HG03097 (cell line): ENCODE data around the gene POLR2E.

Source experiments
- ATAC-seq: cut with Tn5 transposase; IDR thresholded peaks from one replicate; pipeline ENCODE4 v1.9.1; 2021; ENCODE audit not compliant: unreplicated experiment, low FRiP score

The POLR2E gene

DNA sequence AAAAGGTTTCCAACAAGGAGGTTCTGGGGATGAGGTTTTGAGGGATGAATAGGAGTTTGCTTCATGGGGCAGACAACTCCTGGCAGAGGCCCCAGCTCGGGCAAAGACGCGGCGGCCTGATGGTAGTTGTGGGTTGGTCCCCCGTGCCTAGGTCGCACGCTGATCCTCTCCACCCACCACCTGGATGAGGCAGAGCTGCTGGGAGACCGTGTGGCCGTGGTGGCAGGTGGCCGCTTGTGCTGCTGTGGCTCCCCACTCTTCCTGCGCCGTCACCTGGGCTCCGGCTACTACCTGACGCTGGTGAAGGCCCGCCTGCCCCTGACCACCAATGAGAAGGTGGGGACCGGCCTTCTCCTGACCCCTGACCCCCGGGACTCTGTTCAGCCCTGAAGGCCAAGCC is 43.4 kb downstream of the POLR2E start:
- no peak for ATAC-seq

DNA sequence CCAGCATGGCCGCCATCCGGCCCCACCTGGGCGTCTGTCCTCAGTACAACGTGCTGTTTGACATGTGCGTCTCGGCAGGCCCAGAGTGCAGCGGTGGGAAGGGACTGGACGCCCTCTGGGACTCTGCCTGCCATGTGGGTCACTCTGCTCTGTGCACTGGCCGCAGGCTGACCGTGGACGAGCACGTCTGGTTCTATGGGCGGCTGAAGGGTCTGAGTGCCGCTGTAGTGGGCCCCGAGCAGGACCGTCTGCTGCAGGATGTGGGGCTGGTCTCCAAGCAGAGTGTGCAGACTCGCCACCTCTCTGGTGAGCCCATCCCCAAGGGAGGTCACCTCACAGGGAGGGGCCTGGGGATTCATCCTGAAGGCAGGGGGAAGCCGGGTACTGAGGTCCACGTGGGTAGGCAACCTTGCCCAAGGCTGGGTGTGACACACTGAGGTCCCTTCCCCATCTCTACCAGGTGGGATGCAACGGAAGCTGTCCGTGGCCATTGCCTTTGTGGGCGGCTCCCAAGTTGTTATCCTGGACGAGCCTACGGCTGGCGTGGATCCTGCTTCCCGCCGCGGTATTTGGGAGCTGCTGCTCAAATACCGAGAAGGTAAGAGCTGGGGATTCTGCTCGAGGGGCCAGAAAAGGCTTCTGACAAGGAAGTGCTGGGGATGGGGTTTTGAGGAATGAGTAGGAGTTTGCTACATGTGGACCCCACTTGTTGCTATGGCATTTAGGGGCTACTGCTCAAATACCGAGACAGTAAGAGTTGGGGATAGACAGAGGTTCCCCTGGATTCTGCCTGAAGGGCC is 44.0 kb downstream of the POLR2E start:
- no peak for ATAC-seq

DNA sequence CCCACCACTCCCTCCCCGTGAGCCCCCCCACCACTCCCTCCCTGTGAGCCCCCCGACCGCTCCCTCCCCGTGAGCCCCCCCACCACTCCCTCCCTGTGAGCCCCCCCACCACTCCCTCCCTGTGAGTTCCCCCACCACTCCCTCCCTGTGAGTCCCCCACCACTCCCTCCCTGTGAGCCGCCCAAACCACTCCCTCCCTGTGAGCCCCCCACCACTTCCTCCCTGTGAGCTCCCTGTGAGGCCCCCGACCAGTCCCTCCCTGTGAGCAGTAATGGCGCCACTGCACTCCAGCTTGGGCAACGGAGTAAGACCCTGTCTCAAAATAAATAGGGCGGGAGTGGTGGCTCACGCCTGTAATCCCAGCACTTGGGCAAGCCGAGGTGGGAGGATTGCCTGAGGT is 45.4 kb downstream of the POLR2E start:
- ATAC-seq, result no peak

DNA sequence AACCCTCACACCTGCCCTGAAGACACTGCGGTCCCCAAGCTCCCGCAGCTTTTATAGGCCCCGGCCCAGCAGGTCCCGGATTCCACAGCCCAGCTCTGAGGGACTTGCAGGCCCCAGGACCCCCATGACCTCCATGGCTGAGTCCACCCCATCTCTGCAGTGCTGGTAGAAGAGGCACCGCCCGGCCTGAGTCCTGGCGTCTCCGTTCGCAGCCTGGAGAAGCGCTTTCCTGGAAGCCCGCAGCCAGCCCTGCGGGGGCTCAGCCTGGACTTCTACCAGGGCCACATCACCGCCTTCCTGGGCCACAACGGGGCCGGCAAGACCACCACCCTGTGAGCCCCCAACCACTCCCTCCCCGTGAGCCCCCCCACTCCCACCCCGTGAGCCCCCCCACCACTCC is 46.1 kb downstream of the POLR2E start:
- ATAC-seq, result no peak

DNA sequence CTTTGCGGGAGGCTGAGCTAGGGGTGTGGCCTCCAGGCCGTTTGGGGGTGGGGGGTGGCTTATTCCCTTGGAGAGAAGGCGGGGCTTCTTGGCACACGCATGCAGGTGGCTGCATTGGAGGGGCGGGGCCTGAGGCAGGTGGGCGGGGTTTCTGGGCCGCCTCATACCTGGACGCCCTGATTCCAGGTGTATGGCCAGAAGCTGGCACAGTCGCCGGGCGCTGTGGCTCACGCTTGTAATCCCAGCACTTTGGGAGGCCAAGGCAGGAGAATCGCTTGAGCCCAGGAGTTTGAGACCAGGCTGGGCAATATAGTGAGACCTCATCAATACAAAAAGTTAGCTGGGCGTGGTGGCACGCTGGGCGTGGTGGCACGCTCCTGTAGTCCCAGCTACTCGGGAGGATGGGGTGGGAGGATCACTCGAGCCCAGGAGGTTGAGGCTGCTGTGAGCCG is 47.5 kb downstream of the POLR2E start:
- ATAC-seq, result no peak

DNA sequence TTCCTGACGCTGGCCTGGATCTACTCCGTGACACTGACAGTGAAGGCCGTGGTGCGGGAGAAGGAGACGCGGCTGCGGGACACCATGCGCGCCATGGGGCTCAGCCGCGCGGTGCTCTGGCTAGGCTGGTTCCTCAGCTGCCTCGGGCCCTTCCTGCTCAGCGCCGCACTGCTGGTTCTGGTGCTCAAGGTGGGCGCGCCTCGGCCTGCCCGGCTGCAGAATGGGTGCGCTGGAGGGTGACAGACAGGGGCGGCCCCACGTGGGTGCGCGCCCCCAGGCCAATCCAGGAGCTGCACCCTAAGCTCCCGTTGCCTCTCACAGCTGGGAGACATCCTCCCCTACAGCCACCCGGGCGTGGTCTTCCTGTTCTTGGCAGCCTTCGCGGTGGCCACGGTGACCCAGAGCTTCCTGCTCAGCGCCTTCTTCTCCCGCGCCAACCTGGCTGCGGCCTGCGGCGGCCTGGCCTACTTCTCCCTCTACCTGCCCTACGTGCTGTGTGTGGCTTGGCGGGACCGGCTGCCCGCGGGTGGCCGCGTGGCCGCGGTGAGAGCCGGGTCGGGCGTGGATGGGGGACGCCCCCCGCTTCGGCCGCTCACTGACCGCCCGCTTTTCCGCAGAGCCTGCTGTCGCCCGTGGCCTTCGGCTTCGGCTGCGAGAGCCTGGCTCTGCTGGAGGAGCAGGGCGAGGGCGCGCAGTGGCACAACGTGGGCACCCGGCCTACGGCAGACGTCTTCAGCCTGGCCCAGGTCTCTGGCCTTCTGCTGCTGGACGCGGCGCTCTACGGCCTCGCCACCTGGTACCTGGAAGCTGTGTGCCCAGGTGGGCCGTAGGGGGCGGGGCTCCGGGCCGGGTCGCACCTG is 48.1 kb downstream of the POLR2E start:
- no peak for ATAC-seq

DNA sequence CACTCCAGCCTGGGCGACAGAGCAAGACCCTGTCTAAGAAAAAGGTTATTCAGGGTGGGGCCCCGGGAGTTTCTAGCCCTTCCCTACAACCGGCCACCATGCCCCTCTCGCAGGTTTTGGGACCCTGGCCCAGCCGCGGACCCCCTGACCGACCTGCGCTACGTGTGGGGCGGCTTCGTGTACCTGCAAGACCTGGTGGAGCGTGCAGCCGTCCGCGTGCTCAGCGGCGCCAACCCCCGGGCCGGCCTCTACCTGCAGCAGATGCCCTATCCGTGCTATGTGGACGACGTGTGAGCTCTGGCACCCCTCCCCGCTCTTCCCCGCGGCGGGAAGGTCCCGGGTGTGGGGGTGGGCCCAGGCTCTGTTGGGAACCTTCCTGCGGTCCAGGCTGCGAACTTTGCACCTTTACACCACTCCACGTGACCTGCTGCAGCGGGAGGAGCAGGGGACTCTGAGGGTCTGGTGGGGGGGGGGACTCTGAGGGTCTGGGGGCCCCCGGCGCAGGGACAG is 49.0 kb downstream of the POLR2E start:
- ATAC-seq, result no peak

DNA sequence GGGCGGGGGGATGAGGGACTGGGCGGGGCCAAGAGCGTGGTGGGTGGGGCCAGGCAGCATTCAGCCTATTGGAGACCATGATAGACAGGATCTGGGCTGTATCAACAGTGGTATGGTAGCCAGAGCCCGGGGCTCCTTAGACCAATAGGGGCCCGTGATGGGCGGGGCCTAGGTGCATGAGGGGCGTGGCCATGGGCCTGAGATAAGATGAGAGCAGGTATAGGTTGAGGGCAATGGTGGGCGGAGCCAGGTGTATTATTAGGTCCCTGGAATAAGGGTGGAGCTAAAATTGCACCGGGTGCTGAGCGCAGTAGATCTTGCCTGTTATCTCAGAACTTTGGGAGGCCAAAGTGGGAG is 50.0 kb downstream of the POLR2E start:
- no peak for ATAC-seq

DNA sequence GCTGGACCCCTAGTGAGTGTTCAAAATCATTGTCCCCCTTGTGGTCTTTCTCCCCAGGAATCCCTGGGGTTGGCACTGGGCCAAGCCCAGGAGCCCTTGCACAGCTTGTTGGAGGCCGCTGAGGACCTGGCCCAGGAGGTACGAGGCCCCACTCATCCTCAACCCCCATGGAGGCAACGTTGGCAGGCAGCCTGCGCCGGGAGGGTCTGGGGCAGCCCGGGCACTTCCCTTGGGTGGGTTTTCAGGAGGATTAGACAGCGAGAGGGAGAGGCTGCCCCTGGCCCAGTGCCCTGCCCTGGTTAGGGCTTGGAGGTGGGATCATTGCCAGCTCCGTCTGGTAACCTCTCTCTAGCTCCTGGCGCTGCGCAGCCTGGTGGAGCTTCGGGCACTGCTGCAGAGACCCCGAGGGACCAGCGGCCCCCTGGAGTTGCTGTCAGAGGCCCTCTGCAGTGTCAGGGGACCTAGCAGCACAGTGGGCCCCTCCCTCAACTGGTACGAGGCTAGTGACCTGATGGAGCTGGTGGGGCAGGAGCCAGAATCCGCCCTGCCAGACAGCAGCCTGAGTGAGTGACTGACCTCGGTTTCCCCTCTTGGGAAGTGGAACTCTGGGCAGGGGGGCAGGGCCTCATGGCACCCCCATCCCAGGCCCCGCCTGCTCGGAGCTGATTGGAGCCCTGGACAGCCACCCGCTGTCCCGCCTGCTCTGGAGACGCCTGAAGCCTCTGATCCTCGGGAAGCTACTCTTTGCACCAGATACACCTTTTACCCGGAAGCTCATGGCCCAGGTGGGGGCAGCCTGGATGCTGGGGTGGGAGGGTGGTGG is 52.3 kb downstream of the POLR2E start:
- ATAC-seq, result no peak

DNA sequence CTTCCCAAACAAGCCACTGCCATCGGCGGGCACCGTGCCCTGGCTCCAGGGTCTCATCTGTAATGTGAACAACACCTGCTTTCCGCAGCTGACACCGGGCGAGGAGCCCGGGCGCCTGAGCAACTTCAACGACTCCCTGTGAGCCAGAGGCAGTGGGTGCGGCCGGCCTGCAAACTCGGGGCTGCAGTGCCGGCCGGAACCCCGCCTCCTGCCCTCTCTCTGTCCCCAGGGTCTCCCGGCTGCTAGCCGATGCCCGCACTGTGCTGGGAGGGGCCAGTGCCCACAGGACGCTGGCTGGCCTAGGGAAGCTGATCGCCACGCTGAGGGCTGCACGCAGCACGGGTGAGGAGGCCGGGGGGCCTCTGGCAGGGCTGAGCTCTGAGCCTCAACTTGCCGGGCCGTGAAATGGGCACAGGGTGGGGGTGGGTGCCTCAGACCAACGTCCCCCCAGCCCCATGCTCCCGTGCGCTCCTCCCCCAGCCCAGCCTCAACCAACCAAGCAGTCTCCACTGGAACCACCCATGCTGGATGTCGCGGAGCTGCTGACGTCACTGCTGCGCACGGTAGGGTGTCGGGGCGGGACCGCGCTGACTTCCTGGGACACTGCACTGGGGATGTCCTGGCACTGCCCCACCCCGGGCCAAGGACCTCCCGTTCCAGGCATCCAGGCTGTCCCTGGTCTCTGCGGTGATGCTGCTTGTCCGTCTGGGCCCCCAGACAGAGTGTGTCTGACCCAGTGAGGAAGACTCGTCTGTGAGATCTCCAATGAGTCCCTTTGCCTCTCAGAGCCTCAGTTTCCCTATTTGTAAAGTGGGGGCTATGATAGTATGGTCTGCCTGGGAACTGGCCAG is 53.1 kb downstream of the POLR2E start:
- no peak for ATAC-seq

DNA sequence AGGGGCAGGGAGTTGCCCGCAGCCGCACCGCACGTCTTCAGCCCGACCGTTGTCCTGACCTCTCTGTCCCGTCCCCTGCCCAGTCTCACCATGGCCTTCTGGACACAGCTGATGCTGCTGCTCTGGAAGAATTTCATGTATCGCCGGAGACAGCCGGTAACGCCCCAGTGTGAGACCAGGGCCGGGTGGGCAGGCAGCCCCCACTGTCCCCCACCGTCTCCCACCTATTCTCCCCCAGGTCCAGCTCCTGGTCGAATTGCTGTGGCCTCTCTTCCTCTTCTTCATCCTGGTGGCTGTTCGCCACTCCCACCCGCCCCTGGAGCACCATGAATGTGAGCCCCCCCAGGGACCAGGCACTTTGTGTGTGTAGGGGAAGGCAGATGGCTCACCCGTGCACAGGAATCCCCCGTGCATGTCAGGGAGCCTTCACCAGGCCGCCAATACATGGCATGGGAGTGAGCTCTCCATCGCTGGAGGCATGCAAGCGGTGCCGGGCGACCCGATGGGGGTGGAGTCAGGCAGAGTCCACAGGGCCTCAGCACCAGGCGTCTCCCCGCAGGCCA is 53.8 kb downstream of the POLR2E start:
- no peak for ATAC-seq

DNA sequence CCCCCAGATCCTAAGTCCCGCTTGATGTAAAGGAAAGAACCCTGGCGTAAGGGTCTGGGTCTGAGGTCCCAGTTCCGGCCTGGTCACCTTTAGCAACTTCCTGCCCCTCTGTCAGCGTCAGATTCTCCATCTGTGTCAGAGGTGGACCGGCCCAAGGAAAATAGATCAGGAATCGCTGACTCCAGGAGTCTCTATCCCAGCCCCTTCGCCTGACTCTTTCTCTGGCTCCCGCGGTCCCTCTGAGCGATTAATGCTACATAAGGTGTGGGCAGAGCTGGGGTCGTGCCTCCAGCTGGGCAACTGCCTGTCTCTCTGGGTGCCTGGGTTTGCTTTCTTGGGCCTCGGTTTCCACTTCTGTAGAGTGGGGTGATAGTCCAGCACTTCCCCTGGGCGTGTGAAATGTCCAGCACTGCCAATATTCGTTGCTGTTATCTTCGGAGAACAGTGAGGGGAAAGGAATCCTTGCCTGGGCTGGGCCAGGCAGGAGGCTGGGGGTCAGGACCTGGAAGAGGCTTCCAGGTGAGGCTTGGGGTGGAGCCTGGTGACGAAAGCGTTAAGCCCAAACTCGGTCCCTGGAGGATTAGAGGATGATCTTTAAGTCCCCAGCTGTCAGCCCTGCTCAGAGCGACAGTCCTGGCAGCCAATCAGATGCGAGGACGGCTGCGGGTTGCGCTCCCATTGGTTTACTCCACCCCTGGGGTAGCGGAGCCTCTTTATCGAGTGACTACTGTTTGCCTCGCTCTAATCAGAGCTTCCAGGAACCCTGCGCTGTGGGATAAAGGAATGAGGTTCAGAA is 54.5 kb downstream of the POLR2E start:
- ATAC-seq, result peak; percentile 34

DNA sequence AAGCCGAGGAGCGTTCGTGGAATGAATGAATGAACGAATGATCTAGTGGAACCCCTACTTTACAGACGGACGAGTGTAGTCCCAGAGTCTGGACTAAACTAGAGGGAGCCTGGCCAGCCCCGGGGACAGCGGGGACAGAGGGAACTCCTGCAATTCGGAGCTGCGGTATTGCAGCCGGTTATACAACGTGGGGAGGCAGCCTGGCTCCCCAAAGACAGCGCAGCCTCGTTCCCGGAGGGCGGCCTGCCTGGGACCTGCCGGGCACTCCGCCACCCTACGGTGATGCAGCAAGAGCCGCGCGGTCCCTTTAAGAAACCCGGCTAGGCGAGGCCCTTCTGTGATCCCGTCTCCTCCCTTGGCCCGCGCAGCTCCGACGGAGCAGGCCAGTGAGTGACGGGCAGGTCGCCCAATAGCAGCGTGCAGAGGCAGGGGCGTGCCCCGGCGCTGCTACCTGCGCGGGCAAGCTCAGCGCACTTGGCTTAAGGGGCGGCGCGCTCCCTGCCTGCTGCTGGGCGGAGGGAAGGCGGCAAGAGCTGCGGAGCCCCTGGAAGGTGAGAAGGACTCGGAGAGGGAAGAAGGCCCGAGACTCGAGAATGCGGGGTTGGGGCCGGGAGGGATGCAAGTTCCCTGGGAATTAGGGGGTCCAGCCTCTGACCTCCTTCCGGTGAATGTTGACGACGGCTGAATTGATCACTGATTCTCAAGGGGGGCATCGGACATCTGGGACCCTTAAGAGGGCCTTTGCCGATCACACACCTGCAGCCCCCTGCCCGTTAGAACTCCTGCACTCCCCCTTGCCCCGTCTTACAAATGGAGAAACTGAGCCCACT is 55.3 kb downstream of the POLR2E start, which contains the start of gene ABCA7:
ABCA7 (plus strand) TSS at position 462 of the 830 bp plus-strand sequence. CDS start 1,255 bp downstream, outside the sequence.
- ATAC-seq, result peak; percentile 69

DNA sequence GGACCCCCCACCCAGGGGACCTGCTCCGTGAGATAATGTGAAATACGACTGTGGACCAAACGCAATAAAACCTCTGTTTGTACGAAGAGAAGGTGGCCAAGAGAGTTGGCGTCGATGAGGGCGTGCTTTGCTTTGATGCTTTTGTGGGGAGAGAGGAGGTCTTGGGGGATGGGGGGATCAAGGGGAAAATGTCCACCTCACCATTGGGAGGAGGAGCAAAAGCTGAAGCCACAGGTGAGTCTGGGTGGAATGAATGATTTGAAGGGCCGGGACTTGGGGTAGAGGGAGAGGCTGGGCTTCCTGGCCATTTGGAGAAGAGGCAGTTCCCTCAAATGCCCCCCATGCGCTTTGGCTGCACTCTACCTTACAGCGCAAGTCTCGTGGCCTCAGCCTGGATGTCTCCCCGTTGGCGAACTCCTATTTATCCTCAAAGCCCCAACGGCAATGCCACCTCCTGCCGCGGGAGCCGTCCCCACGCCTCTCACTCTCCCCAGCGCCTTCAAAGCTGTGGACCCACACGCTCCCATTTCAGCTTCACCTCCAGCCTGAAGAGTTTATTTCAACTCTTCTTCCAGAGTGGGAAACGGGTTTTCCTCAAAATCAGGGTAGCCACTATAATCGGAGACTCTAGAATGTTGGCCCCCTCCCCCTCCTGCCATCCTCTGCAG is 56.1 kb downstream of the POLR2E start:
- ATAC-seq, result no peak

DNA sequence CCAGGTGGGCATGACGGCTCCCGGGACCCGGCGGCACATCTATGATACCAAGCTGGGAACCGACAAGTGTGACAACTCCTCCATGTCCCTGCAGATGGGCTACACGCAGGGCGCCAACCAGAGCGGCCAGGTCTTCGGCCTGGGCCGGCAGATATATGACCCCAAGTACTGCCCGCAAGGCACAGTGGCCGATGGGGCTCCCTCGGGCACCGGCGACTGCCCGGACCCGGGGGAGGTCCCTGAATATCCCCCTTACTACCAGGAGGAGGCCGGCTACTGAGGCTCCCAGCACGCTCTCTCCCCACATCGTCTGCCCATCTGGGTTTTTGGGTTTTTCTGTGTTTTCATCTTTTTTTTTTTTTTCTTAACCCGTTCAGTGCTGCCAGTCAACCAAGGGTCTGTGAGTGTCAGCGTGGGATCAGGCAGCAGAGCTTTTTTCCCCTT is 57.5 kb downstream of the POLR2E start:
- ATAC-seq, result no peak
